ENCODE results near the gene TFPT.

DNA sequence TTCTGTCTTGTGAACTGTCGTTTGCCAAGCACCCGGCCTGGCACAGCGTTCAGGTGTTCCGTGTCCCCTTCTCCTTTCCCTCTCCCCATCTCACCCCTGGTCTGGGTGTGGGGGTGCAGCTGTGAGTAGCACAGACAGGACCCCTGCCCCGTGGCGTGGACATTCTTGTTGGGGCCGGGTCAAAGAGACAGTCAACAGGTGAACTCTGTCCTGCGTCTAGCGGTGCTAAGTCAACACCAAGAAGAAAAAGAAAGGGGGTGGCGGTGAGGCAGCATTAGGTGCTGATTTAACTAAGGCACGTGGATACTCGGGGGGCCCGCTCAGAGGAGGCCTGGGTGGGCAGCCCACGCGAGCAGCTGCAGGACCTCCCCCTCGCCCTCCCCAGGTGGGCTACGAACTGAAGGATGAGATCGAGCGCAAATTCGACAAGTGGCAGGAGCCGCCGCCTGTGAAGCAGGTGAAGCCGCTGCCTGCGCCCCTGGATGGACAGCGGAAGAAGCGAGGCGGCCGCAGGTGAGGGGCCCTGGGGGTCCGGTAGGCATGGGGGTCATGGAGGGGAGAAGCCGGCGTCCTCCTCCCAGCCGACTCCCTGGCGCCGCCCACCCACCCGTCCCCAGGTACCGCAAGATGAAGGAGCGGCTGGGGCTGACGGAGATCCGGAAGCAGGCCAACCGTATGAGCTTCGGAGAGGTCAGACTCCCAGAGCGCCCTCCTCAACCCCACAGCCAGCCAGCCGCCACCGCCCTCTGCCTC is 12.4 kb upstream of the TFPT start:
- no peak for TF ChIP-seq POLR2AphosphoS5 (IDR thresholded peaks at IDR 0.05)
- TF ChIP-seq, protein P1, sequence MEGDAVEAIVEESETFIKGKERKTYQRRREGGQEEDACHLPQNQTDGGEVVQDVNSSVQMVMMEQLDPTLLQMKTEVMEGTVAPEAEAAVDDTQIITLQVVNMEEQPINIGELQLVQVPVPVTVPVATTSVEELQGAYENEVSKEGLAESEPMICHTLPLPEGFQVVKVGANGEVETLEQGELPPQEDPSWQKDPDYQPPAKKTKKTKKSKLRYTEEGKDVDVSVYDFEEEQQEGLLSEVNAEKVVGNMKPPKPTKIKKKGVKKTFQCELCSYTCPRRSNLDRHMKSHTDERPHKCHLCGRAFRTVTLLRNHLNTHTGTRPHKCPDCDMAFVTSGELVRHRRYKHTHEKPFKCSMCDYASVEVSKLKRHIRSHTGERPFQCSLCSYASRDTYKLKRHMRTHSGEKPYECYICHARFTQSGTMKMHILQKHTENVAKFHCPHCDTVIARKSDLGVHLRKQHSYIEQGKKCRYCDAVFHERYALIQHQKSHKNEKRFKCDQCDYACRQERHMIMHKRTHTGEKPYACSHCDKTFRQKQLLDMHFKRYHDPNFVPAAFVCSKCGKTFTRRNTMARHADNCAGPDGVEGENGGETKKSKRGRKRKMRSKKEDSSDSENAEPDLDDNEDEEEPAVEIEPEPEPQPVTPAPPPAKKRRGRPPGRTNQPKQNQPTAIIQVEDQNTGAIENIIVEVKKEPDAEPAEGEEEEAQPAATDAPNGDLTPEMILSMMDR (IDR thresholded peaks at IDR 0.05) = no peak

Measured in esophagus muscularis mucosa (tissue), 3 donors.